HCT116 (cell line): Measurements from ENCODE around the gene DARS1. TPM values are rescaled to one million over a fixed set of nuclear protein-coding genes. Genes with fewer than 3 reads are reported as not detected.

Experiments used
- ATAC-seq: fragments of 200-7000 bp; cut with Tn5 transposase; 2 replicates; pipeline ENCODE4 v1.9.1; 2020; ENCODE audit warnings: mild to moderate bottlenecking, moderate library complexity
- BruUV-seq: library from RNA; stranded (reverse); fragments of 400-500 nt; replicated peaks from 2 replicates; lab custom pipeline; 2021; lab: Mats Ljungman, UMichigan
- CTCF ChIA-PET: fragments of 300-600 bp; sonication (Branson Sonifier 250); formaldehyde crosslinking; loops from one replicate; lab custom pipeline; 2021; ENCODE audit warnings: antibody characterized with exemption; lab: Charles Lee
- POLR2A ChIA-PET: fragments of 300-600, 350-600 bp; sonication (Branson Sonifier 250); formaldehyde crosslinking; loops from one replicate; lab custom pipeline; 2021; ENCODE audit warnings: antibody characterized with exemption; lab: Charles Lee
- RAD21 ChIA-PET, 2 experiments: fragments of 300-600 bp; sonication (Branson Sonifier 250); formaldehyde crosslinking; loops; one replicate each; lab custom pipeline; 2023; ENCODE audit warnings: low total read pairs in 2 of 2; ENCODE audit not compliant: uncharacterized antibody in 2 of 2, unreplicated experiment in 2 of 2, low non-redundant PET in 1 of 2; lab: Charles Lee
- DNase-seq: peaks from one replicate; pipeline ENCODE4 v3.0.0-alpha.2; 2010; ENCODE audit warnings: low read depth, low spot score
- H2AFZ ChIP-seq: fragments of 200-600 bp; shearing (Covaris generic), sonication (generic); 2 replicates; pipeline ENCODE4 v1.6.1; 2017; ENCODE audit warnings: low read depth, mixed run types, mixed read lengths, antibody characterized with exemption, low read length; ENCODE audit not compliant: poor library complexity, severe bottlenecking
- H3K27ac ChIP-seq: 2 replicates; pipeline ENCODE4 v1.5.1; 2012; ENCODE audit warnings: low read depth, low read length
- H3K27me3 ChIP-seq: fragments of 200-600 bp; sonication (generic); 2 replicates; pipeline ENCODE4 v1.6.1; 2016; ENCODE audit warnings: mixed run types, low read length, mixed read lengths; ENCODE audit not compliant: insufficient read depth
- H3K36me3 ChIP-seq, 2 experiments: fragments of 200-500 bp in 1 of 2; fragments of 200-600 bp in 1 of 2; sonication (Bioruptor generic) in 1 of 2; sonication (generic) in 1 of 2; 2 replicates each; pipeline versions ENCODE4 v1.5.1 to v1.6.1; 2014 to 2016; ENCODE audit warnings: low read length in 2 of 2, inconsistent platforms in 1 of 2, mixed read lengths in 1 of 2, mixed run types in 1 of 2; ENCODE audit not compliant: insufficient read depth in 2 of 2, control insufficient read depth in 1 of 2
- H3K4me1 ChIP-seq, 2 experiments: fragments of 200-600 bp in 1 of 2; sonication (generic) in 1 of 2; 2 replicates each; pipeline versions ENCODE4 v1.5.1 to v1.6.1; 2012 to 2017; ENCODE audit warnings: low read length in 2 of 2, inconsistent platforms in 1 of 2, mild to moderate bottlenecking in 1 of 2, mixed read lengths in 1 of 2, mixed run types in 1 of 2, moderate library complexity in 1 of 2; ENCODE audit not compliant: insufficient read depth in 2 of 2, control insufficient read depth in 1 of 2
- H3K4me2 ChIP-seq: fragments of 200-600 bp; sonication (generic); 2 replicates; pipeline ENCODE4 v1.6.1; 2017; ENCODE audit warnings: mixed run types, low read length, mixed read lengths
- H3K4me3 ChIP-seq, 2 experiments: fragments of 200-600 bp in 1 of 2; sonication (generic) in 1 of 2; replicated peaks in 1 of 2; 2 replicates each; pipeline ENCODE4 v1.5.1; 2011 to 2016; ENCODE audit warnings: low read length in 2 of 2, control low read depth in 1 of 2, low read depth in 1 of 2, mild to moderate bottlenecking in 1 of 2, mixed read lengths in 1 of 2, mixed run types in 1 of 2
- H3K79me2 ChIP-seq: fragments of 200-600 bp; sonication (generic); 2 replicates; pipeline ENCODE4 v1.6.1; 2017; ENCODE audit warnings: mild to moderate bottlenecking, mixed run types, low read length, moderate library complexity, mixed read lengths; ENCODE audit not compliant: insufficient read depth
- H3K9ac ChIP-seq: fragments of 200-600 bp; sonication (generic); 2 replicates; pipeline ENCODE4 v1.6.1; 2016; ENCODE audit warnings: low read length, mixed read lengths
- H3K9me2 ChIP-seq: fragments of 200-600 bp; sonication (generic), shearing (Covaris generic); 2 replicates; pipeline ENCODE4 v1.6.1; 2017; ENCODE audit warnings: mixed run types, mild to moderate bottlenecking, moderate library complexity; ENCODE audit not compliant: insufficient read depth
- H3K9me3 ChIP-seq, 2 experiments: fragments of 200-500 bp in 1 of 2; fragments of 200-600 bp in 1 of 2; sonication (Bioruptor generic) in 1 of 2; sonication (generic) in 1 of 2; 2 replicates each; pipeline ENCODE4 v1.6.1; 2014 to 2017; ENCODE audit warnings: low read length in 2 of 2, mixed read lengths in 2 of 2, inconsistent platforms in 1 of 2, low read depth in 1 of 2, mild to moderate bottlenecking in 1 of 2, mixed run types in 1 of 2, moderate library complexity in 1 of 2; ENCODE audit not compliant: control insufficient read depth in 1 of 2, insufficient read depth in 1 of 2
- H4K20me1 ChIP-seq: fragments of 200-600 bp; sonication (generic), shearing (Covaris generic); 2 replicates; pipeline ENCODE4 v1.6.1; 2017; ENCODE audit warnings: mixed run types, mild to moderate bottlenecking, moderate library complexity; ENCODE audit not compliant: insufficient read depth
- CEBPB ChIP-seq: IDR thresholded peaks from 2 replicates; pipeline ENCODE4 v1.6.1; 2012; ENCODE audit warnings: low read depth
- EZH2phosphoT487 ChIP-seq: fragments of 200-600 bp; IDR thresholded peaks from 2 replicates; pipeline ENCODE4 v1.6.1; 2018; ENCODE audit warnings: antibody characterized with exemption, borderline replicate concordance
- SRF ChIP-seq: IDR thresholded peaks from 2 replicates; pipeline ENCODE4 v1.6.1; 2012; ENCODE audit warnings: low read depth
- ZFX ChIP-seq: fragments of 450-650 bp; IDR thresholded peaks from 2 replicates; pipeline ENCODE4 v1.6.1; 2017
- intact Hi-C: fragments of 100-400 bp; cut with micrococcal nuclease; formaldehyde crosslinking; loops from 2 replicates; pipeline ENCODE4 v1.10.0; 2022
- total RNA-seq: library from RNA; stranded (reverse); gene quantifications from one replicate; pipeline ENCODE4 v1.2.1, GENCODE V29; 2021; ENCODE audit not compliant: unreplicated experiment
- TF ChIP-seq, protein P1 (sequence below): IDR thresholded peaks from 2 replicates; pipeline ENCODE4 v1.6.1; 2012
- TF ChIP-seq, protein P2 (sequence below): IDR thresholded peaks from 2 replicates; pipeline ENCODE4 v1.6.1; 2011; ENCODE audit warnings: mild to moderate bottlenecking, low read length, moderate library complexity; ENCODE audit not compliant: insufficient replicate concordance; ENCODE audit errors: extremely low read depth

The DARS1 gene
- total RNA-seq, 1 experiment from 2014 or later, result 94.8 TPM

DNA sequence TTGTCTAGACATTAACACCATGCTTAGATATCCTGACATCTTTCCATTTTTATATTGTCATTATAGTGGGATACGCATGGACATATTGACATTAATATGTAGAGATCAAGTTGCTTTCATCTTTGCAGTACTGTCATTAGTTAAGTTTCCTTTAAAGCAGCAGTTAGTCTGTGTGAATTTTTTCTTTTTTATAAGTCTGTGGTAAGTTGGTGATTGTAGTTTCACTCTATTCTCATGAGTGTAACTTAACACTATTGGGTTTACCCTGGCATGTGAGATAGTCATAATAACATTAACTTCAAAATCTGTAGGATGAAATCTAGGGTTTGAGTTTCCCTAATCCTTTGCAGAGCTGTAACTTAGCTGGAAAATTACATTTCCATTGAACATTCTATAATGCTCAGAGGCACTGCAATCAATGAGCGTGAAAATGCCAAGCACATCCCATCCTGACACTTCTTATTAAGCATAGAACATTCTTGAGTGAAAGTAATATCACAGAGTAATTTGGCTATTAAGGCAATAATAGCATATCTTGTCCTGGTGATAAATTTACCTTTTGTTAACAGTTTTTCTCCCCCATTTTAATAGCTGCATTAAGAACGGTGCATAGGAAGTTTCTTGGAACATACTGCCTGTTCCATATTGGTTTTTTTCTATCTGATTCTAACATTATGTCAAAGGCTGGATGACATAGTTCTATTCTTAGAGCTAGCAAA lies 47.5 kb upstream of the DARS1 start:
- no peak overlapping the region for H2AFZ ChIP-seq
- H3K4me2 ChIP-seq, result no peak overlapping the region
- no peak overlapping the region for H3K4me3 ChIP-seq
- no peak overlapping the region for H3K27ac ChIP-seq
- H3K4me1 ChIP-seq, result no peaks in the 10 kb centered on the region
- POLR2A ChIA-PET, result no interaction called here
- CTCF ChIA-PET, result no interaction called here
- no peaks in the 10 kb centered on the region for H3K27me3 ChIP-seq
- no peak overlapping the region for H3K9ac ChIP-seq
- intact Hi-C loops, result no loop called here
- no peaks in the 10 kb centered on the region for H3K9me2 ChIP-seq
- H3K9me3 ChIP-seq, result no peaks in the 10 kb centered on the region
- H3K79me2 ChIP-seq, result no peaks in the 10 kb centered on the region
- H4K20me1 ChIP-seq, result no peaks in the 10 kb centered on the region
- BruUV-seq, result no TSS peak
- no peak for DNase-seq
- ATAC-seq, result no peak
- RAD21 ChIA-PET, result no interaction called here
- TF ChIP-seq EZH2phosphoT487, result no peak
- TF ChIP-seq SRF, result no peak
- TF ChIP-seq ZFX, result no peak
- TF ChIP-seq, protein P1, sequence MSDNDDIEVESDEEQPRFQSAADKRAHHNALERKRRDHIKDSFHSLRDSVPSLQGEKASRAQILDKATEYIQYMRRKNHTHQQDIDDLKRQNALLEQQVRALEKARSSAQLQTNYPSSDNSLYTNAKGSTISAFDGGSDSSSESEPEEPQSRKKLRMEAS, result no peak
- TF ChIP-seq, all 23 proteins: peak for 0
- H3K36me3 ChIP-seq, result no peaks in the 10 kb centered on the region

DNA sequence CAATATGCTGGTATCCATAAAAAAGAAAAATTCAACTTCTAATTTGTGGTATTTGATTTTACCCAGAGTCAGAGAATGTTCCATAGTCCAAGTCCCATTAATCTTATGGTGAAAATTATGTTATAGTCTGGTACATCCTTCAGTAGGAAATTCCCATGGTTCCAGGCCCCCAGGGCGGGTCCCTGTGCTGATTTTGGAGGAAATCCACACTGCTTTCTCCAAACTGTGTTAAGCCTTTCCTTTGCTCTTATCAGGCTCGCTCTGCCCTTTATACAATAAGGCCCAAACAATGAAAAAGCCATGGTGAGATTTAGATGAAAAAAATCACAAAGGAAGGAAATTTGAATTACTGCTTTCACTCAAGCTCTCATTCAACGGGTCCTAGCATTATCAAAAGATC lies 46.8 kb upstream of the DARS1 start:
- no peak for TF ChIP-seq CEBPB
- TF ChIP-seq, protein P1, result no peak
- TF ChIP-seq, protein P2, sequence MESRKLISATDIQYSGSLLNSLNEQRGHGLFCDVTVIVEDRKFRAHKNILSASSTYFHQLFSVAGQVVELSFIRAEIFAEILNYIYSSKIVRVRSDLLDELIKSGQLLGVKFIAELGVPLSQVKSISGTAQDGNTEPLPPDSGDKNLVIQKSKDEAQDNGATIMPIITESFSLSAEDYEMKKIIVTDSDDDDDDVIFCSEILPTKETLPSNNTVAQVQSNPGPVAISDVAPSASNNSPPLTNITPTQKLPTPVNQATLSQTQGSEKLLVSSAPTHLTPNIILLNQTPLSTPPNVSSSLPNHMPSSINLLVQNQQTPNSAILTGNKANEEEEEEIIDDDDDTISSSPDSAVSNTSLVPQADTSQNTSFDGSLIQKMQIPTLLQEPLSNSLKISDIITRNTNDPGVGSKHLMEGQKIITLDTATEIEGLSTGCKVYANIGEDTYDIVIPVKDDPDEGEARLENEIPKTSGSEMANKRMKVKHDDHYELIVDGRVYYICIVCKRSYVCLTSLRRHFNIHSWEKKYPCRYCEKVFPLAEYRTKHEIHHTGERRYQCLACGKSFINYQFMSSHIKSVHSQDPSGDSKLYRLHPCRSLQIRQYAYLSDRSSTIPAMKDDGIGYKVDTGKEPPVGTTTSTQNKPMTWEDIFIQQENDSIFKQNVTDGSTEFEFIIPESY, result no peak
- TF ChIP-seq, all 23 proteins: peak for 0
- Histone ChIP-seq H3K9me3 (no peaks in the 10 kb centered on the region), H2AFZ (no peak overlapping the region), H3K36me3 (no peaks in the 10 kb centered on the region), H3K4me1 (no peaks in the 10 kb centered on the region), H3K9me2 (no peaks in the 10 kb centered on the region), H3K4me3 (no peak overlapping the region), H3K4me2 (no peak overlapping the region), H3K9ac (no peak overlapping the region), H4K20me1 (no peaks in the 10 kb centered on the region), H3K27ac (no peak overlapping the region), H3K79me2 (no peaks in the 10 kb centered on the region), H3K27me3 (no peaks in the 10 kb centered on the region)
- ATAC-seq (no peak), DNase-seq (no peak)
- BruUV-seq, result no TSS peak
- ChIA-PET POLR2A (no interaction called here), RAD21 (no interaction called here), CTCF (no interaction called here)
- intact Hi-C loops, result no loop called here
